Measurements from ENCODE around the gene GRN. TPM values are rescaled to one million over a fixed set of nuclear protein-coding genes. Genes with fewer than 3 reads are reported as not detected.
"Not testable (repeated sequence)": the region's sequence is repeated elsewhere in the genome, so short reads cannot be mapped to it uniquely, and the experiment has no call there.

The GRN gene
- total RNA-seq, 1 donor from 2014 or later: 288 TPM

- DNase-seq (ENCODE audit: low read depth, low spot score): no peak
Measured at GRCh38 chr17:44381810-44382305, 36.8 kb downstream of the GRN start.

DNA sequence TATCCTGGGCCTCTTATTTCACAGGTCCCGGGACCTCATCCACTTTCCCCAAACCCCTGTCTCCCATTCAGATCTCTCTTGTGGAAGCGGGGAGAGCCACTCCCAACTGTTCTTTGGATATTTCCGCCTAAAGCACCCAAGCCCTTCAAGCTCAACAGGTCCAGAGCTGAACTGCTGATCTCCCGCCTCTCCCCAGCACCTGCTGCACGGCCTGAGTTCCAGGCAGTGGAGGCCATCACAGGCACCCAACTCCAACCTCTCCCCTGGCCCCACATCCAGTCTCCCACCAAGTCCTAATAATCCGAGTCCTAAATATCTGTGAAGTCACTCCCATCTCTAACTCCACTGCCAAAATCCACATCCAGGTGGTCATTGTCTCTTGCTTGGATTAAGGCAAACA, 37.8 kb downstream of the GRN start:
- no peak for DNase-seq (ENCODE audit: low read depth, low spot score)

- DNase-seq (ENCODE audit: low read depth, low spot score): no peak
Measured at GRCh38 chr17:44383363-44383762, 38.3 kb downstream of the GRN start.

GRCh38 chr17:44383861-44384260, 38.8 kb downstream of the GRN start:
- no peak for DNase-seq (ENCODE audit: low read depth, low spot score)

GRCh38 chr17:44384281-44384822, 39.2 kb downstream of the GRN start:
- no peak for DNase-seq (ENCODE audit: low read depth, low spot score)

GRCh38 chr17:44384823-44385286, 39.8 kb downstream of the GRN start:
- DNase-seq (ENCODE audit: low read depth, low spot score): no peak

DNA sequence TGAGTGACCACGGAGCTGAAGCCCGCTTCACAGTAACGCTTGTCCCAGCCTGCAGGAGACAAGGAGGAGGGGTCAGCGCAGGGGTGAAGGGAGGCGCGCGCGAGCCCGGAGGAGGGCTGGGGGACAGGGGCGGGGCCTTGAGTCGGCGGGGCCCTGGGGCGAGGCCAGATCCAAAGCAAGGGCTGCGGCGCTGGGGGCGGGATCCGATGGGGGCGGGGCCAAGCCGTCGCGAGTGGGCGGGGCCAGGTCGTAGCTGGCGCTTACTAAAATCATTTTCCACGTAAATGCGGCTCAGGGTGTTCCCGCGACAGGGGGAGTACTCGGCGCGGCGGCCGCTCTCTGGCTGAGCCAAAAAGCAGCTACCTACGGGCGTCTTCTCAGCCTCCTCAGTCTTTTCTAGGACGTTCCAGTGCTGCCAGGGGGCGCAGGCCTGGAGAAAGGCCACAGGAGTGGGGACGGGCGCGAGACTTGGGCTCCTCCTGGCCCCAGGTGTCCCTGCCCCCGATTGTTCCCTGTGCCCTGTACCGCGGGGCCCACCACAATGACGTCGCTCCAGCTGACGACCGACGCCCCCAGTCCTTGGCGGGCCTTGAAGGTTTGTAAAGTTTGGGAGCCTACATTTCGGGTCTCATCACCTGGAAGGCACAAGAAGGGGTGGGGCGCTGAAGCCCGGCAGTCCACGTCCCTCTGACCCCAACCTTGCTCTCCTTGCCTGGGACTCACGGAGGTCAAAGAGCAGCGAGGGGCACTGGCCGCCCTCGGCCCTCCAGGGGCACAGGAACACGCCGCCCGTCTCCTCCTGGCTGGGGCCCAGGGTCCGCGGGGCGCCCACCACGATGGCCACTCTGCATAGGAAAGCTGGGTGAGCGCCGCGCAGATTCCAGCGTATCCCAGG, 40.4 kb downstream of the GRN start:
- DNase-seq (ENCODE audit: low read depth, low spot score): no peak

DNA sequence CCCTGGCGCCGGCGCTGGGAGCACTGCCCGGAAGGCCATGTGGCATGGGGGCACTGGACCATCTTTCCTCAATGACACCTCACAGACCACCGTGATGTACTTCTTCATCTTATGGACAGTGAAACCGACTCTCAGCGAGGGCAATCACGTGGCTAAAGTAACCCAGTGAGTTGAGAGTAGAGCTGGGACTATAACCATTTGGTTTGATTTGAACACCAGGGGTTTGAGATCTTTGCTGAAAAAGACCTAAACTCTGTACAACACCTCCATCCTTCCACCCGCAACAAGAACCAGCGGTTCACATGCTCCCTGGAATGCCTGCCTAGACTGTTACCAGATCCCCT, 41.1 kb downstream of the GRN start:
- DNase-seq (ENCODE audit: low read depth, low spot score): no peak

DNA sequence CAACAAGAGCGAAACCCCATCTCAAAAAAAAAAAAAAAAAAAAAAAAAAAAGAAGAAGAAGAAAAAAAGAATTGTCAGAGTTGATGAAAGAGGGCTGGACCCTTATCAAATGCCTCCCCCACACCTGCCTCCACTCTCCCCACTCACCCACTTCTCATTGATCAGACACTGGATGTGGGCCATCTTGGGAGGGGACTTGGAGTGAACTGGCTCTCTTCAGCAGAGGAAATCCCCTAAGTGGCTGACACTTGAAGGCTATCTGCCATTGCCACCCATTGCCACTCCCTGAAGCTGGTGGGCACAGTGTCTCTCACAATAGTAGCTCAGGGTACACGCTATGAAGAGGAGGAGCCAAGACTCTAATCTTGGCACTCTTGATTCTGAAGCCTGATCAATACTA, 42.7 kb downstream of the GRN start:
- no peak for DNase-seq (ENCODE audit: low read depth, low spot score)

DNA sequence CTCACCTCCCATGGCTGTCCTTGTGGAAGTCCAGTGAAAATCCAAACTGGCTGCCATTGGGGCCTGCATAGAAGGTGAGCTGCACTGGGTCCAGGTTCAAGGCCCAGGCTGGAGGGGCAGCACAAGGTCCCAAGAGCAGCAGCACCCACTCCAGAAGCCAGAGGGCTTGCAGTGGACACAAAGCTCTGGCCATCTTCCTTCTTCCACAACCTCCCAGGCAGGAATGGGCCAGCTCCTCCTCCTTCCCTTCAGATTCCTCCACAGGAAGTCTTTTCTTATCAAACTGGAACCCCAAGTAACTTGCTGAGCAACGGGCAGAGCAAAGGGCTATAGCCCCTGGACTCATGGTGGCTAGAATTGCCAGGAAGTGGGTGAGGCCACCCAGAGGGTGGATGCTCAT, 44.2 kb downstream of the GRN start, which contains the start of gene ITGA2B:
TSS of gene ITGA2B (minus strand) at position 369 of the 400 bp plus-strand sequence. CDS start at position 193, 176 bp downstream.
- DNase-seq (ENCODE audit: low read depth, low spot score): no peak

- no peak for DNase-seq (ENCODE audit: low read depth, low spot score)
Measured at GRCh38 chr17:44389723-44390202, 44.7 kb downstream of the GRN start.

GRCh38 chr17:44390250-44390870, 45.3 kb downstream of the GRN start:
- DNase-seq (ENCODE audit: low read depth, low spot score): no peak

DNA sequence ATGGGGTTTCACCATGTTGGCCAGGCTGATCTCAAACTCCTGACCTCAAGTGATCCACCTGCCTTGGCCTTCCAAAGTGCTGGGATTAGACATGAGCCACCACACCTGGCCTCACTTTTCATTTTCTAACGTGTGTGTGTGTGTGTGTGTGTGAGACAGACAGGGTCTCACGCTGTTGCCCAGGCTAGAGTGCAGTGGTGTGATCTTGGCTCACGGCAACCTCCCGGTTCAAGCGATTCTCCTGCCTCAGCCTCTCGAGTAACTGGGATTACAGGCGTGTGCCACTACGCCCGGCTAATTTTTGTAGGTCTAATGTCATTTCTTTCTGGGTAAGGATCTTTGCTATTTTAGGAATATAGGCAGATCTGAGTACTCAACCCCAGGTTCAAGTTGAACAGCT, 49.0 kb downstream of the GRN start:
- DNase-seq (ENCODE audit: low read depth, low spot score): not testable (repeated sequence)

- DNase-seq (ENCODE audit: low read depth, low spot score): no peak
Measured at GRCh38 chr17:44394833-44395232, 49.7 kb downstream of the GRN start.

DNA sequence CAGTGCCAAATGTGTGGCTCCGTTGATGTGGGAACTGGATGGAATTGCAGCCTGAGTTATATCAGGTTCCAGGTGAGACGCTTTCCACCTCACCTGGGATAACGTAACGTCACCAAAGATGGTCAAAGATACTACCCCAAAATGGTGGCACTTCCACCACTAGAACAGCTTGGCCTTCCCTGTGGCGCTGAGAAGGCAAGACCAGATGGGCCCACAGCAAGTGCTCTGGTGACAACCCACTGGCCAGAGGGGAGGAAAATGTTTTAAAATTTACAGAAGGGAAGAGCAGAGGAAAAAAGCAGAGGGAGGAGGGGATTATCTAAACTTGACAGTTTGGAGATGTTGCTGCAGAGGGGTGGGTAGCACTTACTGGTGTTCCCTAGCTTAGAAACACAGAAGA, 51.8 kb downstream of the GRN start:
- DNase-seq (ENCODE audit: low read depth, low spot score): no peak

DNA sequence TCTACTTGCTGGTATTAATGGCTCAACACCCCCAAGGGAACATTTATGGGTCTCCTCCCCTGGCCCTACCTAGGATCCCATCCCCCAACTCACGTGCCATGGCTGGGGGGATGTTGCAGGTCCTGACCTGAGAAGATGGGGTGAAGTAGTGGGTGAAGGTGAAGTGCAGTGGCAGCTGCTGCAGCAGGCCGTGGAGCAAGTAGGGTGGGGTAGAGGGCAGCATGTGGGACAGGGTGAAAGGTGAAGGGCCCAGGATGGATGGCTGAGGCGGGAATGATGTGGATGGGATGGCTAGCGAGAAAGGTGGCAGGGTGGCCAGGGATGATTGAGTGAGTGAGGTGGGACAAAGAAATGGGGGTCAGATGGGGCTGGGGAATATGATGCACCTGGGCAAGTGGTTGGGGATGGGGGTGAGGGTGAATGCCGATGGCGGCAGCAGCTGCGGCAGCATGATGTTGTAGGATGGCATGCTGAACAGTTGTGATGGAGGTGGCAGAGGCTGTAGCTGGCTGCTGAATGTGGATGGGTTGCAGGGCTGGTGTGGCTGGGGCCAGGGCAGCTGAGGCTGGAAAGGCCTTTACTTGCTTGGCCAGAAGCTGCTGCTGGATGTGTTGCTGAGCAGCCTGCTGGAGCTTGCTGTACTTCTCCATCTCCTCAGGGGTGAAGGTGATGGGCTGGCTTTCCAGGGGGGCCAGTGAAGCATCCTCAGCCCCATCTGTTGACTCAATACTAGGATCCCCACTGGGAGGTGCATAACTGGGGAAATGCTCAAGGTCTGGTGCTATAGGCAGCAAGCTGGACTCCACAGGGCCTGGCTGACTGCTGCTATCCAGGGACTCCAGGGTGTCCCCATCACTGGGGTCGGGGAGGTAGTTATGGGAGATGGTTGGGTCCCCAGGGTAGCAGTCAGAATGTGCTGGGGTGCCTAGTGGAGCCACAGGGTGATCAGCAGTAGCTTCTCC, 52.7 kb downstream of the GRN start:
- DNase-seq (ENCODE audit: low read depth, low spot score): no peak

DNA sequence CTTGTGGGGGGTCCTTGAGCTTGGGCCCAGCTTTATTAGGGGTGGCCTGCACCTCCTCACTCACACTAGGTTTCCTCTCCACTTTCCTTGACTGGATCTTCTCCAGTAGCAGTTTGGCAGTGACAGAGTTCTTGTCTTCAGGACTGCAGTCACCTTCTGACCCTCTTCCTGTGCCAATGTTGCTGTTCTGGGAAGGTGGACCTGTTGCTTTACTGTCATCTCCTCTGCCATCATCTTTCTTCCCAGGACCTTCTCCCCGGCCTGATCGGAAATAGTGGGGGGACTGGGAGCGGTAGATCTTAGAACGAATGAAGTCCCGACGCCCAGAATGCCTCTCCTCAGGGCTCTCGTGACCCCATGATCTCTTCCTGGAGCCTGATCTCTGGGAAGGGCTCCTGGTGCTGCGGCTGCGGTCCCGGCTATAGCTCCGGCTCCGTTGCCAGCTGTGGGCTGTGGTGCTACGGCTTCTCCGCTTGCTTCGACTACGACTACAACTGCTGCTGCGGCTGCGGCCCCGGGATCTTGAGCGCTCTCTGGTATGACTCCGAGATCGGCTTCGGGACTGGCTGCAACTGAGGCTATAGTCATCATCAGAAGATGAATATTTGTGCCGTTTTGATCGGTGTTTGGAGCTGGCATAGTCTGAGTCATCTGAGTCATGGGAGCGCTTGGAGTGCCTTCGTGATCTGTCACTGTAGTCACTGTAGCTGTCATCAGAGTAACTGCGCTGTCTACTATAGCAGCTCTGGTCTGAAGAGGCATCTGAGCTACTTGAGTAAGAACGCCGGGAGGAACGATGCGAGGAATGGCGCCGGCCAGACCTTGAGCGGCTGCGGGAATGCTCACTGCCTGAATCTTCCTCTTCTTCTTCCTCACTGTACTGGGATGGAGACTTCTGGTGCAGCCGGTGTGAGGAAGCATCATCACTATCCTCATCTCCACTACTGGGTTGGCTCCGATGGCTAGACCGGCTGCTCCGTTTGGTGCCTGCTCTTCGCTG, 53.9 kb downstream of the GRN start:
- no peak for DNase-seq (ENCODE audit: low read depth, low spot score)

GRCh38 chr17:44400226-44400847, 55.2 kb downstream of the GRN start:
- no peak for DNase-seq (ENCODE audit: low read depth, low spot score)
